C4-2B (cell line): Measurements from ENCODE around the gene GALK2.

Experiments used
- H3K27ac ChIP-seq: fragments of 450-650 bp; 2 replicates; pipeline ENCODE4 v1.5.1; 2017
- ZFX ChIP-seq: fragments of 450-650 bp; IDR thresholded peaks from 2 replicates; pipeline ENCODE4 v1.6.1; 2017
- TF ChIP-seq, protein P1 (sequence below): fragments of 450-650 bp; conservative IDR thresholded peaks from 2 replicates; pipeline ENCODE4 v1.5.1; 2017; ENCODE audit warnings: mild to moderate bottlenecking

Gene GALK2

DNA sequence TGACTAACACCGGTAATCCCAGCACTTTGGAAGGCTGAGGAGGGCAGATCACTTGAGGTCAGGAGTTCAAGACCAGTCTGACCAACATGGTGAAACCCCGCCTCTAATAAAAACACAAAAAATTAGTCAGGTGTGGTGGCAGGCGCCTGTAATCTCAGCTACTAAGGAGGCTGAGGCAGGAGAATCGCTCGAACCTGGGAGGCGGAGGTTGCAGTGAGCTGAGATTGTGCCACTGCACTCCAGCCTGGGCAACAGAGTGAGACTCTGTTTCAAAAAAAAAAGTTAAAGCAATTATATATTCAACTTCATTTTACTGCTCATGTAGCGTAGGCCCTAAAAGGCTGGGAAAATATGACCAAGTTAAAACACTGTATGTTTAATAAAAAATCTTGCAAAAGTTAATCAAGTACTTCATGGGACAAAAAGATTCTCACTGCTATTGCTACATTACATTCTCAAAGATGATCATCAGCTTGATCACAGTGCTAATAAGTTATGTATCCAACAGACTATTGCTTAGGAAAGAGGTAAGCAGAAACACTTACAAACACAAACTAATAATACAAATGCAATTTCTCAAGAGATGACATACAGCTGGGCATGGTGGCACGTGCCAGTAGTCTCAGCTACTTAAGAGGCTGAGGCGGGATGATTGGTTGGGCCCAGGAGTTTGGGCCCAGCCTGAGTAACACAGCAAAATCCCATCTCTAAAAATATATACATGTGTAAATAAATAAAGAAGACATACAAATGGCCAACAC, 17.3 kb upstream of the GALK2 start:
- no peak overlapping the region for H3K27ac ChIP-seq
- TF ChIP-seq ZFX, result no peak
- TF ChIP-seq, protein P1, sequence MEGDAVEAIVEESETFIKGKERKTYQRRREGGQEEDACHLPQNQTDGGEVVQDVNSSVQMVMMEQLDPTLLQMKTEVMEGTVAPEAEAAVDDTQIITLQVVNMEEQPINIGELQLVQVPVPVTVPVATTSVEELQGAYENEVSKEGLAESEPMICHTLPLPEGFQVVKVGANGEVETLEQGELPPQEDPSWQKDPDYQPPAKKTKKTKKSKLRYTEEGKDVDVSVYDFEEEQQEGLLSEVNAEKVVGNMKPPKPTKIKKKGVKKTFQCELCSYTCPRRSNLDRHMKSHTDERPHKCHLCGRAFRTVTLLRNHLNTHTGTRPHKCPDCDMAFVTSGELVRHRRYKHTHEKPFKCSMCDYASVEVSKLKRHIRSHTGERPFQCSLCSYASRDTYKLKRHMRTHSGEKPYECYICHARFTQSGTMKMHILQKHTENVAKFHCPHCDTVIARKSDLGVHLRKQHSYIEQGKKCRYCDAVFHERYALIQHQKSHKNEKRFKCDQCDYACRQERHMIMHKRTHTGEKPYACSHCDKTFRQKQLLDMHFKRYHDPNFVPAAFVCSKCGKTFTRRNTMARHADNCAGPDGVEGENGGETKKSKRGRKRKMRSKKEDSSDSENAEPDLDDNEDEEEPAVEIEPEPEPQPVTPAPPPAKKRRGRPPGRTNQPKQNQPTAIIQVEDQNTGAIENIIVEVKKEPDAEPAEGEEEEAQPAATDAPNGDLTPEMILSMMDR, result no peak

DNA sequence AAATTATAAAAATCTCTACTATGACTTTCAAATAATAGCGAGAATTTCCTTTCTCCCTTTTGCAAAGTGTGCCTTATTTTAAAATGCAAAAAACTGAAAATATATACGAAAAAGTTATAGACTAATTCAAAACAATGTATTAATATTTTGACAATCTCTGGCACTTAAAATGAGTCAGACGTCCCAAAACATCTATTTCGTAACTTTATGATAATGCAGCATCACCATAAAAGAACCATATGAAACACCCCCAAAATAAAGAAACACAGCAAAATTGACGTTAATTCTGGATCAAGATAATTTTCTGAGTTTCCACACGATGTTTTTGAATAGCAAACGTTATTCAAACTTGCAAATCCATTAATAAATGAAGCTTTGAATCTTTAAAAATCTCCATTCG, 15.7 kb upstream of the GALK2 start:
- H3K27ac ChIP-seq, result no peak overlapping the region
- no peak for TF ChIP-seq ZFX
- TF ChIP-seq, protein P1, result no peak

DNA sequence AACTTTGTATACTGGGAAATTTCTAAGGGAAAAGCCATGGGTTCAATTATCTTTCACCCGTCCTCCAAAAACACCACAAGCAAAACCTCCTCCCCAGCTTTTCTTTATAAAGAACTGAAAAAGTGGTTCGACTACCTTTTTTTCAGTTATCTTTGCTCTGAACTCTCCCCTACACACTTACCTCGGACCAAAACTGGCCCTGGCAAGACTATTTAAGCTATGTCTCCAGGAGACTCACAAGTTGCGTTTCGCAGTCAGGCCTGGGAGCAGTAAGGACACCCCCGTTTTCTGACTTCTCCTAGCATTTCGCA, 15.3 kb upstream of the GALK2 start:
- H3K27ac ChIP-seq, result peak overlapping the region; percentile 86
- TF ChIP-seq, protein P1, result no peak
- no peak for TF ChIP-seq ZFX

DNA sequence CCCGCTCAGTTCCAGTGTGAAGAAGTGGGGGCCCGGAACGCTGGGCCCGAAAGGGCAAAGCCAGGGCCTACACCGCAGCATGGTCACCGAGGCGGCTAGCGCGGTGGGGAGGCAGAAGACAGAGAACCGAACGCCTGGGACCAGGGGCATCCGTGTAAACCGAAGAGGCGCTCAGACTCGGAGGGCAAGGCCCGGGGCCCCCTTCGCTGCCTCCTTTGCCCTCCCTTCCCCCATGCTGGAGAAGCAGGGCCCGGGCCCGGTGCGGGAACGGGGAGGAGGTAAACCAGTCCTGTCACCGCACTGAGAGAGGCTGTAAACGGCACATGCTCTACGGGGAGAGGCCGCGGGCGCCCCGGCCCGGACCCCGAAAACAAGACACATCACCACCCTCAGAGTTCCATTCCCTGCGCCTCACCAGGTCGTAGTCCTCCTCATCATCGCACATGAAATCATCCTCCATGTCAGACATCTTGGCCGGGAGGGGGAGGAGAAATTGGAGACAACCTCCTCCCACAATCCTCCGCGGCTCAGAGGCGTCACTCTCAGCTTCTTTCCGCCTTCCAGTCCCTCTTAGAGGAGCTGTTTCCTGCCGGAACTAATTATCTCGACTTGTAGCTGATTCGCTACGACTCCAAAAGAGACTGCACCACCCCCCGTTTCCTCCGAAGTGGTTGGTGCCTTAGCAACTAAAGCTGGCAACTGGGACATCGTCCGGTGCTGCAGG, 14.8 kb upstream of the GALK2 start, which contains the start of gene COPS2:
COPS2 (minus strand) TSS at position 490 of the 724 bp plus-strand sequence; CDS start at position 469, 21 bp downstream.
- peak; percentile 97 for TF ChIP-seq ZFX
- TF ChIP-seq, protein P1, result no peak
- peak within 1 kb of the TSS; percentile 86 for H3K27ac ChIP-seq

DNA sequence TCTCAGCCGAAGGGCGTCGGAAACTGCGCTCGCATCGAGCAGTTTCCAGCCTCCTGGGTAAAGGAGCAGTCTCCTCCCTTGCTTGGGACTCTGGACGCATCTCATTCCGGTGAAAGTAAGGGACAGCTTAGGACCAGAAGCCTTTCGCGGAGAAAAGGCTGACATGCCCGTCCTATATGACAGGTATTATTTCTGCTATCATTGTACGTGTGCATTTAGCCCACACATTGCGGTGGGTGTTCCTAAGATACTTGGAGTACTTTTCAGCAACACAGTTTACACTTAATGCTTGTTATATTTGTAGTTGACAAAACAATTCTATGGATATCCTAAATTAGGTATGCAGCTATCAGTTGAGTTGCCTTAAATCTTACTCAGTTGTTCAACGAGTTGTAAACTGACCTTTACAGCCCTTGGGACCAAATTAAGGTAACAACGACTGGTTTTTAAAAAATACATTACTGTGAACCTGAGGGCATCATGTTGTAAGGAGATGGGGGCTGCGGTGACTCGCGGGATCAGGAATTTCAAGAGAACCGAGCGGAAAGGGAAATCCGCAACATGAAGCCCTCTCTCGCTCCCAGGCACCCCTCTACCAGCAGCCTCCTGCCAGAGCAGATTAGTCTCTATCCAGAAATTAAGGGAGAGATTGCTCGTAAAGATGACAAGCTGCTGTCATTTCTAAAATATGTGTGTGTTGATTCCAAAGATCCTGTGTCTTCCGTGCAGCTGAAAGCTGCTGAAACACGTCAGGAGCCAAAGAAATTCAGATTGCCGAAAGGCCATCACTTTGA, 14.0 kb upstream of the GALK2 start:
- TF ChIP-seq ZFX, result no peak
- TF ChIP-seq, protein P1, result no peak
- H3K27ac ChIP-seq, result peak overlapping the region; percentile 86

DNA sequence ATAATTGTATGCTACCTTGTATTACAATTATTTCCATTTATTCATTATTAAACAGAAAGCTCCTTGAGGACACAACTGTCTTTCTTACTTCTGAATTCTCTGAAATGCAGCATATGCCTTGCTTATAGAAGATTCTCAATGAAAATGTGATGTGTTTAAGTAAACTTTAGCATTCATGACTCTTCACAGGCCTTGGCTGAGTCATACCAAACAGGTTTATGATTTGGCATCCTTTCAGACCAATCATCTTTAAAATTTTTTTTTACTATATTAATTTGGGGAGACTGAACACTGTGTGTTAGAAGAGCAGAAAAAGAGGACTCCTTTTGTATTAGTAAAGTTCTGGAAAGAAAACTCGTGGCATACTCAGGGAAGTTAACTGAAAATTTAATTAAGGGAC, 6.4 kb upstream of the GALK2 start:
- TF ChIP-seq, protein P1, result no peak
- no peak for TF ChIP-seq ZFX
- no peak overlapping the region for H3K27ac ChIP-seq

DNA sequence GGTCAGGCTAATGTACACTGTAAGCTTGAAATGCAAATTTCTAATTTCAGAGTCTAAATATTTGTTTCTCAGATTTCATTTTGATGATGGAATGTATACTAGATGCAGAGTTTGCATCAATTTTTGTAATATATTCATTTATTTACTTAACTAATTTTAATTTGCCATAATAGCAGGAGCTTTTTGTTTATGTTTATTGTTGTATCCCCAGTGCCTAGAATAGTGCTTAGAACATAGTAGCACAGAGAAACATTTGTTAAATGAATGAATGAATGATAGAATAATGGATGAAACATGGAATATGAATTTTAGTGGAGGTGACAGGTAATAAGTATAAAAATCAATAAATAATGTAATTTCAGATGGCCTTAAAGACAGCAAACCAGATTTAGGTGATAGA, 5.2 kb upstream of the GALK2 start:
- no peak overlapping the region for H3K27ac ChIP-seq
- TF ChIP-seq ZFX, result no peak
- TF ChIP-seq, protein P1, result no peak
